Kidney (tissue), 14 donors: ENCODE measurements around the gene PHF23. TPM values are rescaled to one million over a fixed set of nuclear protein-coding genes. Genes with fewer than 3 reads are reported as not detected.

ENCODE experiments used
- DNase-seq, 5 donors: peaks; one replicate each; pipeline ENCODE4 v3.0.0-alpha.2; 2013 to 2020
- FAIRE-seq: peaks from 2 replicates; lab custom pipeline; 2012; peaks lifted over from hg19 to GRCh38; lab: Jason Lieb, UNC
- H3K27ac ChIP-seq, 2 donors: one replicate each; pipeline ENCODE4 v1.7.0; 2013; ENCODE audit warnings: low read depth in 2 of 2, low read length in 2 of 2, inconsistent platforms in 1 of 2
- H3K27me3 ChIP-seq: one replicate; pipeline ENCODE4 v1.7.1; 2013; ENCODE audit warnings: low read length, inconsistent platforms; ENCODE audit not compliant: control insufficient read depth, insufficient read depth
- H3K36me3 ChIP-seq, 3 donors: one replicate each; pipeline versions ENCODE4 v1.7.0 to v1.7.1; 2013; ENCODE audit warnings: low read length in 3 of 3, control low read depth in 1 of 3, inconsistent platforms in 1 of 3; ENCODE audit not compliant: insufficient read depth in 3 of 3, control insufficient read depth in 2 of 3
- H3K4me1 ChIP-seq, 3 donors: one replicate each; pipeline versions ENCODE4 v1.7.0 to v1.7.1; 2013; ENCODE audit warnings: low read length in 3 of 3, inconsistent platforms in 1 of 3, low read depth in 1 of 3; ENCODE audit not compliant: control insufficient read depth in 2 of 3, insufficient read depth in 2 of 3
- H3K4me3 ChIP-seq, 3 donors: one replicate each; pipeline versions ENCODE4 v1.7.0 to v1.8.1; 2013; ENCODE audit warnings: low read length in 3 of 3, control low read depth in 1 of 3, inconsistent platforms in 1 of 3
- H3K9ac ChIP-seq, 3 donors: one replicate each; pipeline versions ENCODE4 v1.7.0 to v1.7.1; 2013; ENCODE audit warnings: low read length in 3 of 3, control low read depth in 1 of 3, inconsistent platforms in 1 of 3
- H3K9me3 ChIP-seq, 3 donors: one replicate each; pipeline versions ENCODE4 v1.7.0 to v1.7.1; 2013; ENCODE audit warnings: low read length in 3 of 3, control low read depth in 1 of 3, inconsistent platforms in 1 of 3; ENCODE audit not compliant: control insufficient read depth in 2 of 3, insufficient read depth in 1 of 3
- intact Hi-C: fragments of 100-400 bp; cut with DNase I; formaldehyde crosslinking; loops from one replicate; pipeline ENCODE4 v1.11.1; 2022
- polyA plus RNA-seq: library from polyadenylated mRNA; stranded (reverse); fragments of 350-450 nt; fragmentation: Illumina TruSeq; extraction: RNeasy Lipid Tissue Mini Kit (QIAGEN cat#74804); gene quantifications from one replicate; pipeline ENCODE4 v1.2.3, GENCODE V29; 2014; ENCODE audit warnings: low read depth, low replicate concordance; ENCODE audit not compliant: insufficient read depth
- total RNA-seq: library from RNA; stranded (reverse); fragmentation: NEBNext Ultra II Directional; extraction: Animal tissue kit (Norgen Biotek cat#: 25700); gene quantifications from one replicate; pipeline ENCODE4 v1.2.1, GENCODE V29; 2021
- TF ChIP-seq, protein P1 (sequence below): IDR thresholded peaks from 3 replicates; pipeline ENCODE4 v1.5.1; 2012; ENCODE audit warnings: mild to moderate bottlenecking, moderate library complexity, borderline replicate concordance; ENCODE audit not compliant: insufficient read depth; ENCODE audit errors: extremely low read depth
- donor health status: control.
- donor health status: control.
- donor health status: control.
- donor health status: control.
- donor health status: control.
- donor health status: DM: yes; HTN: yes; CAD: no.
- donor health status: Normal renal cell carcinoma (clear cell type).

Gene PHF23
- total and polyA plus RNA-seq, 2 donors from 2014 or later = 28.1 to 48.5 TPM

- Histone ChIP-seq H3K4me1 (no peaks in the 10 kb centered on the region), H3K36me3 (peaks cover 0 to 5% (median 0%) of the 10 kb centered on the region in 3 donors), H3K9me3 (no peaks in the 10 kb centered on the region), H3K9ac (no peak overlapping the region), H3K27me3 (no peaks in the 10 kb centered on the region), H3K4me3 (no peak overlapping the region), H3K27ac (no peak overlapping the region)
- intact Hi-C loops = no loop called here
- DNase-seq = peak in 3 of 5 donors; percentile 43 to 88 (median 65)
- TF ChIP-seq, protein P1, sequence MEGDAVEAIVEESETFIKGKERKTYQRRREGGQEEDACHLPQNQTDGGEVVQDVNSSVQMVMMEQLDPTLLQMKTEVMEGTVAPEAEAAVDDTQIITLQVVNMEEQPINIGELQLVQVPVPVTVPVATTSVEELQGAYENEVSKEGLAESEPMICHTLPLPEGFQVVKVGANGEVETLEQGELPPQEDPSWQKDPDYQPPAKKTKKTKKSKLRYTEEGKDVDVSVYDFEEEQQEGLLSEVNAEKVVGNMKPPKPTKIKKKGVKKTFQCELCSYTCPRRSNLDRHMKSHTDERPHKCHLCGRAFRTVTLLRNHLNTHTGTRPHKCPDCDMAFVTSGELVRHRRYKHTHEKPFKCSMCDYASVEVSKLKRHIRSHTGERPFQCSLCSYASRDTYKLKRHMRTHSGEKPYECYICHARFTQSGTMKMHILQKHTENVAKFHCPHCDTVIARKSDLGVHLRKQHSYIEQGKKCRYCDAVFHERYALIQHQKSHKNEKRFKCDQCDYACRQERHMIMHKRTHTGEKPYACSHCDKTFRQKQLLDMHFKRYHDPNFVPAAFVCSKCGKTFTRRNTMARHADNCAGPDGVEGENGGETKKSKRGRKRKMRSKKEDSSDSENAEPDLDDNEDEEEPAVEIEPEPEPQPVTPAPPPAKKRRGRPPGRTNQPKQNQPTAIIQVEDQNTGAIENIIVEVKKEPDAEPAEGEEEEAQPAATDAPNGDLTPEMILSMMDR = no peak
- no peak for FAIRE-seq
These were observed 31.2 kb downstream of the PHF23 start for GRCh38 chr17:7208027-7208571.

GRCh38 chr17:7207120-7208001 is 31.9 kb downstream of the PHF23 start:
- H3K27ac ChIP-seq = no peak overlapping the region
- DNase-seq (peak in 4 of 5 donors; percentile 73 to 83 (median 80)), FAIRE-seq (no peak)
- TF ChIP-seq, protein P1 = no peak
- H3K4me1 ChIP-seq = no peaks in the 10 kb centered on the region
- H3K27me3 ChIP-seq = no peaks in the 10 kb centered on the region
- peaks cover 0 to 9% (median 0%) of the 10 kb centered on the region in 3 donors for H3K36me3 ChIP-seq
- no peak overlapping the region for H3K4me3 ChIP-seq
- H3K9me3 ChIP-seq = no peaks in the 10 kb centered on the region
- intact Hi-C loops = no loop called here
- H3K9ac ChIP-seq = no peak overlapping the region

DNA sequence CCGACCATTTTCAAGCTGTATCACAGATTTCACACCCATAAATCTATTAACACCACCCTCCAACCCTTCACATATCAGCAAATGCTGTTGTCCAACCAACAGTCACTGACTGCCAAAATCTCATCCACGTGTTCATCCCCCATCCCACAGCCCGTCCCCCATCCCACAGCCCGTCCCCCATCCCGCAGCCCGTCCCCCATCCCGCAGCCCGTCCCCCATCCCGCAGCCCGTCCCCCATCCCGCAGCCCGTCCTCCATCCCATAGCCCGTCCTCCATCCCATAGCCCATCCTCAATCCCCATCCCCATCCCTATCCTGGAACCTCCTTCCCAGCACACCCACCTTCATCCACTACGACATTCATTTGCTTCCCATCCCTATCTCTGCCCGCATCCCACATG is 33.7 kb downstream of the PHF23 start:
- no peaks in the 10 kb centered on the region for H3K4me1 ChIP-seq
- FAIRE-seq (no peak), DNase-seq (peak in 1 of 5 donors; percentile 50)
- peak overlapping the region in 2 of 3 donors; percentile 26 to 75 for H3K9ac ChIP-seq
- H3K9me3 ChIP-seq = no peaks in the 10 kb centered on the region
- no peak overlapping the region for H3K27ac ChIP-seq
- TF ChIP-seq, protein P1 = no peak
- peak overlapping the region in 2 of 3 donors; percentile 58 to 67 for H3K4me3 ChIP-seq
- intact Hi-C loops = no loop called here
- peaks cover 0 to 9% (median 0%) of the 10 kb centered on the region in 3 donors for H3K36me3 ChIP-seq
- H3K27me3 ChIP-seq = no peaks in the 10 kb centered on the region
